ENCODE measurements around the gene RABL6. TPM values are rescaled to one million over a fixed set of nuclear protein-coding genes. Genes with fewer than 3 reads are reported as not detected.
"Not testable (repeated sequence)": the region's sequence is repeated elsewhere in the genome, so short reads cannot be mapped to it uniquely, and the experiment has no call there.

The RABL6 gene
- polyA plus RNA-seq, 3 donors = 66.7 to 81.4 (median 78.7) TPM

- no peak for DNase-seq
Observed at GRCh38 chr9:136832581-136832980, 24.8 kb downstream of the RABL6 start.

GRCh38 chr9:136833381-136834048, 25.8 kb downstream of the RABL6 start:
- not testable (repeated sequence) for DNase-seq

- DNase-seq = no peak
Observed at GRCh38 chr9:136835162-136835931, 27.6 kb downstream of the RABL6 start.

- DNase-seq = no peak
Observed at GRCh38 chr9:136835932-136836904, 28.5 kb downstream of the RABL6 start.

DNA sequence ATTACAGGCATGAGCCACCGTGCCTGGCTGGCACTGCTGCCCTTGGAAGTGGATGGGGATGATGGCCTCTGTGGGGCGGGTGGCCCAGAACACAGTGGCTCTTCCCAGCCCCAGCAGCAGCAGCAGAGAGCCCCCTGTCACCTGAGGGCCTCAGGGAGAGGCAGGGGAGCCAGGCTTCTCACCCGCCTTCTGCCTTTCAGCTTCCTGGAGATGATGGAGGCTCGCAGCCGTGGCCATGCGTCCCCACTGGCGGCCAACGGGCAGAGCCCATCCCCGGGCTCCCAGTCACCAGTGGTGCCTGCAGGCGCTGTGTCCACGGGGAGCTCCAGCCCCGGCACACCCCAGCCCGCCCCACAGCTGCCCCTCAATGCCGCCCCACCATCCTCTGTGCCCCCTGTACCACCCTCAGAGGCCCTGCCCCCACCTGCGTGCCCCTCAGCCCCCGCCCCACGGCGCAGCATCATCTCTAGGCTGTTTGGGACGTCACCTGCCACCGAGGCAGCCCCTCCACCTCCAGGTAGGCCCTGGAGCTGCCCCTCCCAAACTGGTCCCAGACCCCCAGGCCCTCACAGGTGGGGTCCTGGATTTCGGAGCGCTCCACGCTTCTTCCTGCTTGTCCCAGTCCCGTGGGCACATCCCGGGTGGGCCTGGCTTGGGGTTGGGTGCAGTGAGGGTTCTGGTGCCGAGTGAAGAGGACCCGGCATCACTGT, 29.6 kb downstream of the RABL6 start:
- no peak for DNase-seq

- DNase-seq = not testable (repeated sequence)
Observed at GRCh38 chr9:136837856-136838277, 30.1 kb downstream of the RABL6 start.

DNA sequence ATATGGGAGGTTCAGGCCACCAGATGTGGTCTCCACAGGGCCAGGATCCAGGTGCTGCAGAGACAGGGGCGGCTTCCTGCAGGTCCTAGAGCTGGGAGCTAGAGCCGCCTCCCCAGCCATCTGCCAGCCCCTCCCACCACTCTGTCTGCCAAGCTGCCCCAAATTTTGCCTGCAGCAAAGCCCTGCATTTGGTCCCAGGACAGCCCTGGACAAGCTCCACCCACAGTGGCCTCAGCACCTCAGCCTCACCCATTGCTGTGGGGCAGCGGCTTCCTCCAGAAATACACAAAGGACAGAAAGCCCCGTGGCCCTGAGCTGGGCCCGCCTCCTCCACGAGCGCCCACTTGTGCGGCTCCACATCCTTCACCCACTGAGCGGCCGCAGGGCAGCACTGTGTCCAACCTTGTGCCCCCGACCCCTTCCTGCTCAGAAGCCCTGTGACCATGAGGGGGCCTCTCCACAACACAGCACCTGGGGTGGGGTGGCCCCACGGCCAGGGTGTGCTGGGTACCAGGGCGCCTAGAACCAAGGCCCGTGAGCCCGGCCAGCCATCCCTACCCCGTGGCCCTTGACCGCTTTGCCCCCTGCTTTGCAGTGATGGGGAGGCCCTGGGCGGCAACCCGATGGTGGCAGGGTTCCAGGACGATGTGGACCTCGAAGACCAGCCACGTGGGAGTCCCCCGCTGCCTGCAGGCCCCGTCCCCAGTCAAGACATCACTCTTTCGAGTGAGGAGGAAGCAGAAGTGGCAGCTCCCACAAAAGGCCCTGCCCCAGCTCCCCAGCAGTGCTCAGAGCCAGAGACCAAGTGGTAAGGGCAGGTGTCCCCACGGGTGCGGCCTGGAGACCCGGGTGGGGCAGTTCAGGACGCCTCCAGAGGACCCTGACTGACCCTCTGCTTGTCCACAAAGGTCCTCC, 30.8 kb downstream of the RABL6 start:
- DNase-seq = no peak

GRCh38 chr9:136839229-136840139, 31.7 kb downstream of the RABL6 start:
- no peak for DNase-seq

GRCh38 chr9:136840140-136840876, 32.6 kb downstream of the RABL6 start:
- no peak for DNase-seq

DNA sequence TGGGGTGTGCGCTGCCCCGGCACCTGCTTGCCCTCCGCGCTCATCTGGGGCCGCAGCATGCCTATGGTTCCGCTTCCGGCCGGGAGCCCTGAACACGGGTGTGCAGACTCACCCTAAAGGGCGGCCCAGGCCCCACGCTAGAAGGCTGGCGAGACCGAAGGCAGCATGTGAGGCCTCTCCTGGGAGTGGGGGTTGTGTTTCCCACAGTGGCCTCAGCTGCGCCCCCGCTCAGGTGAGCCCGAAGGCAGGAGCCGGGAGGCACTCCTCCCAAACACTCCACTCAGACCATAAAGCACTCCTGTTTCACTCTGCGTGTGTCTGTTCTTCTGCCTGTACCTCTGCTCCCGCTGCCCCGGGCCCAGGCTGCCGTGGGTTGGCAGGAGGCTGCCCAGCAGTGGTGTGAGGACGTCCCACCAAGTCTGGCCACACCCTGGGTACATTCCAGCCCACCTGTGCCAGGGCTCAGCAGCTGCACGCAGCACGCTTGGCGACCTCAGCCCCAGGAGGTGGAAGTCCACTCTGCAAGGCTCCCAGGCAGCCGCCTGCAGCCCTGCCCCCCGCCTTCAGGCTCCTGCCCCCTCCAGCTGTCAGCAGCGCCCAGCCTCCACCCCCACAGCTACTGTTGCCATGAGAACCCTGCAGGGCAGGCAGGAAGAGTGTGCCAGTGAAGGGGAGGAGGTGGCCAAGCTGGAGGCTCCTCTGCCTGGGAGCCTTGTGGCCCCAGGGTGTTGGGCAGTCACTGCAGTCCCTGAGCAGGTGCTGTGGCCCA, 33.3 kb downstream of the RABL6 start:
- no peak for DNase-seq

DNA sequence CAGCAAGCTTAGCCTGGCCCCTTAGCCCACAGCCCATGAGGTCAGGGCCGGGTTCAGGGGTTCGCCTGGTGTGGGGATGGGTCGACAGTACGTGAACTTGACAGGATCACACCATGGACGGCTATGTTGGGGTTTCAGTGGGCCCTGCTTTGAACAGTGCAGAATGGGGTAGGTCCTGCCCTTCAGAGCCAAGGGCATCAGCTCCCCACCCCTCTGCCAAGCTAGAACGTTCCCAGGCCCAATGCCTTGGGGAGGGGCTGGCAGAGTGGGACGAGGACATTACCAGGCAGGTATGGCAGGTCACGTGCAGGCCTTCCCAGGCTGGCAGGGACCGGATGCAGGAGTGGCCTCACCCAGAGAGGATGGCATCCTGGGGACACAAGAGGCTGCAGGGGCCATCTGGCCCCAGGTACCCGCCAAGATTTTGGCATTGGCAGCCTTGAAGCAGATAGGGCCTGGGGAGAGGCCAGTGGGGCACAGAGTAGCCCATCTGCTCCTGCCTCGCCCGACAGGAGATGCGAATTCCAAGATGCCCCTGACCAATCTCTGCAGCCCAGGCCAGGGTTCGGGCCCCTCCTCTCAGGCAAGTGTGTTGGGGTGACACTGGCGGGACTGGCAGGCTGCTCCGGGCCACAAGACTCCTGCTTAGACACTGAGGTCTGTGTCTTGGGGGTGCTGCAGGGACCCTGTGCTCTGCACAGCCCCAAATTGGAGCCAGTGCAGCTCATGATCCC, 34.1 kb downstream of the RABL6 start:
- not testable (repeated sequence) for DNase-seq

DNA sequence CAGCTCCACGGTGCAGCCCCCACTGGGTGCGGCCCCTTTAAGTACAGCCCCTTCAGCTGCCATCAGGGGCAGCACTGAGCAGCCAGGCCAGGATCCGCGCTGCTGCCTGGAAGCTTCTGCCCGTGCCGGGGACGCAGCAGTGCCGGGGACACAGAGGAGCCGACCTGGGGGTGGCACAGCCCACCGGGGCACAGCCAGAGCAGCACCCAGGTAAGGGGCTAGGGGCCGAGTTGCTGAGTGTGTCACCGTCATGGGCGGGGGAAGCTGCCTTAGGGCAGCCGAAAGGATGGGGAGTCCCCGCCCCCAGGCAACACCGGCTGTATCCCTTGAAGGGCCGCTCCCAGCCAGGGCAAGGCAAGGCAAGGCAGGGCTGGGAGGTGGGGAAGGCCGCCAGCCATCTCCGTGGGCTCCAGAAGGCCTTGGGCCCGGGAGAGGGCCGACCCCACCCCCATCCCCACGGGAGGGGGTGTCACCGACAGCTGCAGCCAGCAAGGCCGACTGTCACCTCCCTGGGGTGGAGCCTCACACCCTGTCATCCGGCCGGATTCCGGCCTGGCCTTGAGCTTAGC, 34.7 kb downstream of the RABL6 start, which contains the start of gene AJM1:
AJM1 (plus strand) TSS at position 99 of the 569 bp plus-strand sequence. CDS start 1,937 bp downstream, outside the sequence.
- DNase-seq = peak; percentile 74

DNA sequence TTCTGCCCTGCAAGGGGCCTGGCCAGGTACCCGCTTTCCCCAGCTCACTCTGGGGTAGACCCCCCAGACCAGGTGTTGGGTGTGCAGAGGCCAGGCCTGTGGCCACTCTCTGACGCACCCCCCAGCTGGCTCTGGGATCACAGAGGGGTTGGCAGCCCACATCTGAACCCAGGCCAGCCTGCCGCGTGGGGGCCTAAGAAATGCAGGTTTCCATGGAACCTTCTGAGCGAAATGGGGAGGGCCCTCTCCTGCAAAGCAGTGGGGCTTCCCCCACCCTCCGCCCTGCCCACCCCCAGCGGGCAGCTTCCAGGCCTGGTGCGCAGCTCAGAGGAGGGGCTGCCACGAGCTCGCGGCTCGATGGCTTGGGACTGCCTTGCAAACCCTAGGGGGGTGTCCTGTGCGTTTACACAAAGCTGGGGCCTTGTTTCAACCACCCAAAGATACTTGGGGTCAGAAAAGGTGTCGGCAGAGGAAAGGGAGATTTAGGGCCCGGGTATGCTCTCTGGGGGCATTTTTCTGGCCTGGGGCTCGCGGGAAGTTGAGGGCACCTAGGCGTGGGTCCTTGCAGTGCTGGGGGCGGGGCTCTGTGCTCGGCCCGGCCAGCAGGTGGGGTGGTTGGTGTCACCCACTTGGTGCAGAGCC, 35.5 kb downstream of the RABL6 start:
- DNase-seq = not testable (repeated sequence)

- DNase-seq = not testable (repeated sequence)
Observed at GRCh38 chr9:136843801-136844740, 36.3 kb downstream of the RABL6 start.
